ENCODE results near the gene NRP1.

NRP1 gene

GRCh38 chr10:33136271-33136670 is 198.2 kb downstream of the NRP1 start:
- DNase-seq (ENCODE audit: extremely low spot score), result no peak
- ChIA-PET POLR2A (interaction anchor here (0.7 kb wide), 1 partner anchor 1105 kb away, joined by 6 read pairs; no protein-coding TSS in a partner anchor), CTCF (interaction anchor here (1.7 kb wide), 1 partner anchor 11 kb away, joined by 4 read pairs; no protein-coding TSS in a partner anchor)
- TF ChIP-seq CTCF (IDR thresholded peaks at IDR 0.05; ENCODE audit: control extremely low read depth, extremely low read depth, low read depth, missing control alignments), result no peak

- no peak for DNase-seq (ENCODE audit: extremely low spot score)
- no peak for TF ChIP-seq CTCF (IDR thresholded peaks at IDR 0.05; ENCODE audit: control extremely low read depth, extremely low read depth, low read depth, missing control alignments)
- ChIA-PET POLR2A (no interaction called here), CTCF (interaction anchor here (1.3 to 1.5 kb wide), 4 partner anchors 14 to 59 kb away, joined by 3 read pairs; no protein-coding TSS in a partner anchor)
These were observed 200.3 kb downstream of the NRP1 start for GRCh38 chr10:33134011-33134751.

GRCh38 chr10:33133557-33133956 is 200.9 kb downstream of the NRP1 start:
- ChIA-PET CTCF (interaction anchor here (1.3 to 1.5 kb wide), 4 partner anchors 14 to 60 kb away, joined by 3 read pairs; no protein-coding TSS in a partner anchor), POLR2A (no interaction called here)
- TF ChIP-seq CTCF (IDR thresholded peaks at IDR 0.05; ENCODE audit: control extremely low read depth, extremely low read depth, low read depth, missing control alignments), result no peak
- no peak for DNase-seq (ENCODE audit: extremely low spot score)

- no peak for TF ChIP-seq CTCF (IDR thresholded peaks at IDR 0.05; ENCODE audit: control extremely low read depth, extremely low read depth, low read depth, missing control alignments)
- ChIA-PET POLR2A (no interaction called here), CTCF (interaction anchor here (1.3 kb wide), 1 partner anchor 23 kb away, joined by 3 read pairs; no protein-coding TSS in a partner anchor)
- DNase-seq (ENCODE audit: extremely low spot score), result no peak
These were observed 201.8 kb downstream of the NRP1 start for GRCh38 chr10:33132626-33133025.

GRCh38 chr10:33129996-33130386 is 204.5 kb downstream of the NRP1 start:
- POLR2A ChIA-PET, result no interaction called here
- DNase-seq (ENCODE audit: extremely low spot score), result no peak
- CTCF ChIA-PET, result no interaction called here
- TF ChIP-seq CTCF (IDR thresholded peaks at IDR 0.05; ENCODE audit: control extremely low read depth, extremely low read depth, low read depth, missing control alignments), result no peak

GRCh38 chr10:33129141-33129995 is 205.1 kb downstream of the NRP1 start:
- no peak for TF ChIP-seq CTCF (IDR thresholded peaks at IDR 0.05; ENCODE audit: control extremely low read depth, extremely low read depth, low read depth, missing control alignments)
- no peak for DNase-seq (ENCODE audit: extremely low spot score)
- ChIA-PET CTCF (interaction anchor here (1.0 kb wide), 1 partner anchor 15 kb away, joined by 3 read pairs; no protein-coding TSS in a partner anchor), POLR2A (no interaction called here)

Data from GM10248 (cell line).